HG03460 (cell line): ENCODE measurements around the gene APC.
"Not testable (repeated sequence)": the region's sequence is repeated elsewhere in the genome, so short reads cannot be mapped to it uniquely, and the experiment has no call there.

Experiments
- ATAC-seq: cut with Tn5 transposase; IDR thresholded peaks from one replicate; pipeline ENCODE4 v1.9.1; 2021; ENCODE audit not compliant: unreplicated experiment

The APC gene

DNA sequence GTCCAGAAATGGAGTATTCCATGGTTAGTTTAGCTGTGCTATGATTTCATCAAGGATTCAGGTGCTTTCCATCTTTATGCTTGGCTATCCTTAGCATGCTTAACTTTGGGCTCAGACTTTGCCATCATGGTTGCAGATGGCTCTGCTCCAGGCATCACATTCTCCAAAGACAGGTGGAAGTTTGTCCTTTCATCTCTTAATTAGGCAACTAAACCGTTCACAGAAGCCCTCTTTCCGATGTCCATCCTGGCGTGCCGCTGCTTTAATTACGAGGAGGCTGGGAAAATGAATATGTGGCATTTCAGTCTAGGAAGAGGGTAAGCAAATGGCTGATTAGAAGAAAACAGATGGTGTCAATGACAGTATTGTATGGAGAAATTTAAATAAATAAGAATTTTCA lies 24.5 kb upstream of the APC start:
- no peak for ATAC-seq

DNA sequence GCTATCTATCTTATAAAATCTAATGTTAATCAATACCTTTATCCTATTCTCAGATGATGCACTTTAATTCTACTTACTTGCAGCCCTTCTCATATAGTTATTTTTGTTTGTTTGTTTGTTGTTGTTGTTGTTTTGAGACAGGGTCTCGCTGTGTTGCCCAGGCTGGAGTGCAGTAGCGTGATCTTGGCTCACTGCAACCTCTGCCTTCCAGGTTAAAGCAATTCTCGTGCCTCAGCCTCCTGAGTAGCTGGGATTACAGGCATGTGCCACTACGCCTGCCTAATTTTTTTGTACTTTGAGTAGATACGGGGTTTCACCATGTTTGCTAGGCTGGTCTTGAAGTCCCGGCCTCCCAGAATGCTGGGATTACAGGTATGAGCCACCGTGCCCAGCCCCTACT lies 20.8 kb upstream of the APC start:
- not testable (repeated sequence) for ATAC-seq

DNA sequence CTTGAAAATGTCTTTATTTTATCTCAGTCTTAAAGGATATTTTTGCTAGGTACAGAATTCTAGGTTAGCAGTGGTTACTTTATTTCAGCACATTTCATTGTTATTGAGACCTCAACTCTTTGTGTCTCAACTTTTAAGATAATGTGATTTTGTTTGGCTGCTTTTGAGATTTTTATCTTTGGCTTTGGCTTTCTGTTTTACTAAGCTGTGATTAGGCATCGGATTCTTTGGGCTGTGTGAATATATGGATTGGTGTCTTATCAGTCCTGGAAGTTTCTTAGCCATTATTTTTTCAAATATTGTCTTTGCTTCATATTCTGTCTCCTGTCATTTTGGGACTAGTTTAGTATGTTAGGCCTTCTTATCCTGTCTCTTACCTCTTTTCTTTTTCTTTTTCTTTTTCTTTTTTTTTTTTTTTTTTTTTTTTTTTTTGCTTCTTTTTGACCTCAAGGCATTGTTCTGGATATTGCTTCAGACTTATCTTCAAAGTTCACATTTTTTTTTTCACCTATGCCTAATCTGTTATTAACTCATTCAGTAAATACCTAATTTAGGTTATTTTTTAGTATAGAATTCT lies 20.1 kb upstream of the APC start:
- ATAC-seq: no peak

DNA sequence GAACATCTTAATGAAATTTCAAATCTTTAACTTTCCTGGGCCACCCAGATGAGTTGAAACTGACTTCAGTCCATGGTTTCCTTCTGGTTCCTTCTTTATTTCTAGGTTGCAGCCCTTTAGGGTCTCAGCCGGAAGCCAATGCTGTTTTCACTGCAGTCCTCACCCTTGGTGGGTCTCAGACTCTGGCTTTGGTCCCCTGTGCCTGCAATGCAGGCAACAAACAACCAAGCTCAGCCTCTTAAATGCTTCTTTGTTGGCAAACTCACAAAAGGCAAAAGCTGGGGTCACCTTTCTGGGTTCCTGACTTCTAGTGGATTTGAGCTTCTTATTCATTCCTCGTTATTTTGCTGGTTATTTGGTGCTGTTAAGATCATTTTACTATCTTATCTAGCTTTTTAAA lies 19.3 kb upstream of the APC start:
- no peak for ATAC-seq

DNA sequence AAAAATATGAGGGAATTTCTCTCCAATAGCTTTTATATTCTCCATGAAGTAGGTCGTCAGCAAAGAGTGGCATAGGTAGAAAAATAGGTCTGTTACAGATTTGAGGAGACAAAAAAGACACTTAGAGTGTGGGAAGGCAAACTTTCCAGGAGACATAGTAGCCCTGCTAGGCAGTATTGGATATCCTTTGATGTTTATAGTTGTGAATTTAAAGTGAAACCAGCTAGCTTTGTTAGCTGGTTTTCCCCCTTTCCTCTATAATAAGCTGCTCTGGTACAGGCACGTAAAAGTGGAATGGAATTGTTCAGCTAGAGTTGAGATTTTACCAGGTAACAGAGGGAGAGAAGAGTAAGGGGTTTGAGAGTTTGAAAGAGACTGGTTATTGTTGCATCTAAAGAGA lies 17.1 kb upstream of the APC start:
- no peak for ATAC-seq

DNA sequence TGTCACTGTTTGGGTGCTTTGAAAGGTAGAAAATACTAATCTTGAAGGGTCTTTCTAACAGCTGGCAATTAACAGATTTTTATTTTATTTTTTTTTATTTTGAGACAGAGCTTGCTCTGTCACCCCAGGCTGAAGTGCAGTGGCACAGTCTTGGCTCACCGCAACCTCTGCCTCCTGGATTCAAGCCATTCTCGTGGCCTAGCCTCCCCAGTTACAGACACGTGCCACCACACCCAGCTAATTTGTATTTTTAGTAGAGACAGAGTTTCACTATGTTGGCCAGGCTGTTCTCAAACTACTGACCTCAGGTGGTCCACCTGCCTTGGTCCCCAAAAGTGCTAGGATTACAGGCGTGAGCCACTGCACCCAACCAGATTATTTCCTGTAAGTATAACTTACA lies 12.8 kb upstream of the APC start:
- no peak for ATAC-seq

DNA sequence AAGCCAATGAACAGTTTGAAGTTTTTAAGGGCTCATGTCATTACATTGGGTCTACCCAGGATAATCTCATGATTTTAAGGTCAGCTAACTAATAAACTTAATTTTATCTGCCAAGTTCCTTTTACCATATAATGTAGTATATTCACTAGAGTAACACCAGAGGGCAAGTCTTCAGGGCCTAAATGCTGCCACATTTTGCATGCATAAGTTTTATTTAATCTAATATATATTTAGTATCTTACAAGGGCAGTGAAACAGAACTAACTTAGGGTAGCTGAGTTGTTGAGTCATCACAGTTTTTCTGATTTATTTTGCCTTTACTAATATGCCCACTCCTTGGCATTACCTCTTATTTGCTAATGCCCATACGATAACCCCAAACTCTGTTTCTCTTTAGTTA lies 8.1 kb upstream of the APC start:
- ATAC-seq: no peak

DNA sequence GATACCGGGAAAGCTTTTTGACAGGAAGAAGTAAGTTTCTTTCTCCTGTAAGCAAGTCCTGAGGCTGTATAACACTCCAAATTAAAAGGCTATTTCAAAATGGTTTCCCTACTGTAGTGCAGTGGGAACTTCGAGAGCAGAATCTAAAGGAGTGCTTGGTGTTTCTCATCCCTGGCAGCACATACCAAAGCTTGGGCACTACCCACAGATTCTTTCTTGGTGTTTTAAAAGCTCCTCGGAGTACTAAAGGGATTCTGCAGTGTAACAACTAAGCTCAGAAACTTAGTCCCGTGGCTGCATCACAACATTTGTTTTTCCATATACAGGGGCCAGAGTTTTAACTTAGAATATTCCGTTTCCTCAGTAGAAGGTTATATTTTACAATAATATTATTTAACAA lies 5.6 kb upstream of the APC start:
- no peak for ATAC-seq

DNA sequence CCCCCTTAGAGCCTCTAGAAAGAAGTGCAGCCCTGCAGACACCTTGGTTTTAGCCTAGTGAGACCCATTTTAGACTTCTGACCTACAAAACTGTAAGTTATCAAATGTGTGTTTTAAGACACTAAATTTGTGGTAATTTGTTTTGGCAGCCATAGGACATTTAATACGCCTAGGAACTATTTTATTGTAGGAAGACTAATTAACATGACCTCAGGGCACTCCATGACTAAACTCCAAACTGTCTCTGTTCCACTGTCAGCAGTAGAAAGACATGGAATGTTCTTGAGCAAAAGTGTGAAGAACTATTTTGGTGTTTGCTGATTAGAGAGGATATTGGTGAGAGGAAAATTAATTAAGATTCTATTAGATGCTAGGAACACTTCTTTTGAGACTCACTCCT lies 4.1 kb upstream of the APC start:
- ATAC-seq: no peak

DNA sequence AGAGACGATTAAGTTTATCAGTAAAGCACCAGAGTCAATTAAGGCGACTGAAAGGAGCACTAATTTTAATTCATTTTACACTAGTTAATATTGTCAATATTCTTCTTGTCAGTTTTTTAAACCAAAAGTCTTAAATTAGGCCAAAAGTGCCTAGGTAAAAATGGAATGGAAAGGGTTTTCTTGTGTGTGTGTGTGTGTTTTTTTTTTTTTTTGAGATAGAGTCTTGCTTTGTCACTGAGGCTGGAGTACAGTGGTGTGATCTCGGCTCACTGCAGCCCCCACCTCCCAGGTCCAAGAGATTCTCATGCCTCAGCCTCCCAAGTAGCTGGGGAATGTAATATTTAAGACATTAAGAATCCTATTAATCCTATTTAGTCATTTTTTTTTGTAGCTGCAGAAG lies 3.1 kb upstream of the APC start:
- no peak for ATAC-seq

DNA sequence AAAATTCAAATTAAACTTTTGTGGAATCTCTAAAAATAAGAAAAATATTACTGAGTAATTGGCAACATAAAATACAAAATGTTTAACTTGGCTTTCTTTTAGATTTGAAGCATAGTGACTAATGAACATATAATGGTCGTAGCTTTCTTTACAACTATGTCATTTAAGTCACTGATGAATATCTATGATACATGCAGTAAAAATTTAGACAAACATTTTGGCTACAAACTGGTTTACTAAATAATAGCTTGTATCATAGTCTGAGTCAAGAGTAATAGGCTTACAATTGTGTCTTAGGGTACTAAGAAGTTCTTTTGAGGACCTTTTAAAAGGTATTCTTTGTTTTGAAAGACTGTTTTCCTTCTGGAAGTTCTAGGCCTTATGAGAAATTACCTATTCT lies 2.0 kb upstream of the APC start:
- no peak for ATAC-seq

DNA sequence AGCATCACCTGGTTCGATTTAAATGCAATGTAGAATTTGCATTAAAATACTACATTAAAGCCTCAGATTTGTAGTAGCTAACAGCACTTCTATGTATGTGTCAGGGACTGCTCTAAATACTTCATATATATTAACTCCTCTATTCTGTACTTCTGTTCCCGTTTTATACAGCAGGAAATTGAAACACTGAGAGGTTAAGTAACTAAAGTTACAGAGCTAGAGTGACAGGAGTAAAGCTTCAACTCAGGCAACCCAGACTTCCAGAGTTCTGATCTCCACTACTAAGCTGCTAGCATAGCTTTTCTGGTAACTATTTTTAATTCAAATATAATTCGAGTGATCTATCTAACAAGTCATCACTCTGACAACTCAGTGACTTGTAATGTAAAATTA lies 619 bp upstream of the APC start:
- ATAC-seq: no peak

DNA sequence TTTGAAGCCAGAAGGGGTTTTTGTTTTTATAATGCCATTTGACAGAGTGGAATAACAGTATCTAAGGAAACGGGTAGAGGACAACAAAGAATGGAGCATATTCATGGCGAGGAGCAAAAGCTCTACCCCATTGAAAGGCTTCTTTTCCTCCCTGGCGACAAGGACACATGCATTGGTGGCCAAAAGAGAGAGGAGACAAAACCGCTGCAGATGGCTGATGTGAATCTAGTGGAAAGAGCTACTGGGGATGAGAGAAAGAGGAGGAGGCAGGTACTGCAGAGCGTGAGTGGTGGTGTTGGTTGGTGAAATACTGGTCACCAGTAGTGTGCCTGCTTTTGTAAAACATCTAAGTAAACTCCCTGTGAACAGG lies 491 bp downstream of the APC start:
- ATAC-seq: peak; percentile 27

DNA sequence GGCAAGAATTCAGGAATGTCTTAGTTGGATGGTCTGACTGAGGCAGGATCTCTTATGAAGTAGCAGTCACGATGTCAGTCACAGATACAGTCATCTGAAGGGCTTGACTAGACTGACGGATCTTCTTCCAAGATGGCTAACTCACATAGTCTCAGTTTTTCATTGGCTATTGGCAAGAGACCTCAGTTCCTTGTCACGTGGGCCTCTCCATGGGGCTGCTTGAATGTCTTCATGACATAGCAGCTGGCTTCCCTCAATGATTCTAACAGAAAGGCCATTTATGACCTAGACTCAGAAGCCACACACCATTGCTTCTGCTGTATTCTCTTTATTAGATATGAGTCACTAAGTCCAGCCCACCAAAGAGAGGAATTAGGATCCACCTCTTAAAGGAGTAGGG lies 4.7 kb downstream of the APC start:
- no peak for ATAC-seq

DNA sequence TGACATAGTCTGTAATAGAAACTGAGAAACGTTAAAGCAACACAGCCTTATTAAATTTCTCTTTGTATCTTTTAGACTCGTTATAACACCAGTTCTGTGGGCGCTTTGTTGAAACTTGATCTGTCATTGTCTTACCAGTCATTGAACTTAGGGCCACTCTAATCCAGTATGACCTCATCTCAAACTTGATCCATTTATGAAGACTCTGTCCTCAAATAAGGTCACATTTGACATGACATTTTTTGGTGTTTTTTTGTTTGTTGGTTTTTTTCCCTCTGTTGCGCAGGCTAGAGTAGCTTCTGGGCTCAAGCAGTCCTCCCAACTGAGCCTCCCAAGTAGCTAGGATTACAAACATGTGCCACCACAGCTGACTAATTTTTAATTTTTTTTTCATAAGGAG lies 5.9 kb downstream of the APC start:
- no peak for ATAC-seq

DNA sequence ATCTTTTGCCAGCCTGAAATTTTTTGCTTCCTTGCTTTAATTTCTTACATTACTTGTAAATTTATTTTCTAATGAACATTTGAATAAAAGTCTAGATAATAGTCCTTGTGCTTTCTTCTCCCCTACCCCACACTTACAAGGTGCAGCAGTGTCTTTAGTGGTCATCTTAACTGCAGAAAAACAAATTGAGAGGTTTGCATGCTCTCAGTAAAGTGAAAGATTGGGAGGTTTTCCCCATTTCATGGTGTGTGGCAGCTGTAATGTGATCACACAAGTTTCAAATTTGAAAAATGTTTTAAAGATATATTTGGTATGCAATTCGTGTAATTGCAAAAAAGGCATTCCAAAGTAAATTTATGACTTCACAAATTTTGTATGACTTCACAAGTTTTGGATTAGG lies 14.7 kb downstream of the APC start:
- ATAC-seq: no peak

DNA sequence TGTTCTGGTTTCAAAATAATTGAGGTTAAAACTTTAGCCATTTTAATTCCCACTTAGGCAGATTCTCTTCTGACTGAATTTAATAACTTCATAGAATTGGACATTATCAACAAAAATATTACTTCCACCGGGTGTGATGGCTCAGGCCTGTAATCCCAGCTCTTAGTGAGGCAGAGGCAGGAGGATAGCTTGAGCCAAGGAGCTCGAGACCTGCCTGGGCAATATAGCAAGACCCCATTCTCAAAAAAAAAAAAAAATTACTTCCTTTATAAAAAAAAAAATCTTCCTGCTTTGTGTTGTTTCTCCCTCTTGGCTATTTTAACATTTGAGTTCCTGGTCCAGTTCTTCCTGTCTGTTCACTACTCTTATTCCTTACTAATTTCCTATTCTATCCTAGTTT lies 18.0 kb downstream of the APC start:
- no peak for ATAC-seq

DNA sequence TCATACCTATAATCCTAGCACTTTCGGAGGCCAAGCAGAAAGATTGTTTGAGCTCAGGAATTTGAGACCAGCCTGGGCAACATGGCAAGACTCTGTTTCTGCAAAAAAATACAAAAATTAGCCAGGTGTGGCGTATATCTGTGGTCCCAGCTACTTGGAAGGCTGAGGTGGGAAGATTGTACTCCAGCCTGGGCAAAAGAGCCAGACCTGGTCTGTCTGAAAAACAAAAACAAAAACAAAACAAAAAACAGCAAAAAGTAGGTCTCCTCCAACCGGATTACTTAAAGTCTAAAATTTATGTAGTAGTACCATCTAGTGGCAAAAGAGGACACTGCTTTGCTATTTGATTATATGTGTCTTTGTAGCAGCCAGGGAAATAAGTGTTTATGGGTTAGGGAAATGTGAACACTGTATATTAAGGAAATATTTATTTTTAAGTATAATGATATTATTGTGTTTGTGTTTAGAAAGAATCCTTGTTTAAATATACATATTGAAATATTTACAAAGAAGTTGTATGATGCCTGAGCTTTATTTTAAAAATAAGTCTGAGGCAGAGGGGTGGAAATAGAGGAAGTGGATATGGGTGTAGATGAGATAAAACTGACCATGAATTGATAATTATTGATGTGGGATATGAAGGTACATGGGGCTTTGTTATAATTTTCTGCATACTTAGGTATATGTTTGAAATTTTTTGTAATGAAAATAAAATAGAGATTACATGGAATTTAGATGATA lies 20.0 kb downstream of the APC start:
- peak; percentile 76 for ATAC-seq

DNA sequence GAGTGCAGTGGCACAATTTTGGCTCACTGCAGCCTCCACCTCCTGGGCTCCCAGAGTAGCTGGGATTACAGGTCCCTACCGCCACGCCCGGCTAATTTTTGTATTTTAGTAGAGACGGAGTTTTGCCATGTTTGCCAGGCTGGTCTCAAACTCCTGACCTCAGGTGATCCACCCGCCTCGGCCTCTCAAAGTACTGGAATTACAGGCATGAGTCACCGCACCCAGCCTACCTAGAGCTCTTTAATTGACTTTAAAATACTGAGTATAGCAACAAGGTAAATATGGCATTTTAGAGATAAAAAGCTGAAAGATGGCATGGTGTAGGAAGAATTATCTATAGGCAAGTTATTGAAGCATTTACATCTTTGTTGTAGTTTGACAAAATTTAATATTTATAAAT lies 21.0 kb downstream of the APC start:
- ATAC-seq: no peak

DNA sequence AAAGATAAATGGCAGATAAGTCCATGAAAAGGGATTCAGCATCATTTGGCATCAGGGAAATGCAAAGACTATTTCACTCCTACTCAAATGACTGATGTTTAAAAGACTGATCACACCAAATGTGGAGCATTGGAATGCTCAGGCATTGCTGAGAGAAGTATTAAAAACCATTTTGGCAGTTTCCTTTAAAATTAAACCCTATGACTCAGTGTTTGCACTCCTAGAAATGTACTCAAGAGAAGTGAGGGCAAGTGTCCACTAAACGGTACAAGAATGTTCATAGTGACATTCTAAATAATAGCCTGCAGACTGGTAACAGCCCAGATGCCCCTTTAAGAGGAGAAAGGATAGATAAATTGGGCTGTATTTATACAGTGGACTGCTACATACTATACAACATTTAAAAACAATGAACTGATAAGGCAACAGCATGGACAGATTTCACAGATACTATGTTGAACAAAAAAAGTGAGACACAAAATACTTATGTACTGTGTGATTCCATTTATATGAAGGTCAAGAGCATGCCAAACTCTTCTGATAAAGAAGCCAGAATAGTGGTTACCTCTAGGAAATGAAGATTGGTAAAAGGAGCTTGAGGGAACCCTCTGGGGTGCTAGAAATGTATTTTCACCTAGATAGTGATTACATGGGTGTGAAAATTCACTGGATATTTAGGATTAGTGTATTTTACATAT lies 24.6 kb downstream of the APC start:
- no peak for ATAC-seq

DNA sequence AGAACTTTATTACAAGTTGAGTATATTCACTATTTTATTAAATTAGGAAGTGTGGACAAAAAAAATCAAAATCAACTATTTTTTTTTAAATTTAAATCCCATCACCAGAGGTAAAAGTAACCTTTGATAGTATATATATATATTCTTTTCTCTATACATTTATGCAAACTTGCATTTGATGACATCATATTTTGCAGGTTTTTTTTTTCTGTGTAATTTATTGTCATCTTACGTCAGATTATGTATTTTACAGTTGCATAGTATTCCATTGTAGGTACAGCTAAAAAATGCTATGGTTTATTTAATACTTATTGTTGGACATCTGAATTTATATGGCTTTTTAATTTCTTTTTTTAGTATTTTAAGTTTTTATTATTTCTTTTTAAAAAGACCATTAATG lies 25.5 kb downstream of the APC start:
- ATAC-seq: no peak

DNA sequence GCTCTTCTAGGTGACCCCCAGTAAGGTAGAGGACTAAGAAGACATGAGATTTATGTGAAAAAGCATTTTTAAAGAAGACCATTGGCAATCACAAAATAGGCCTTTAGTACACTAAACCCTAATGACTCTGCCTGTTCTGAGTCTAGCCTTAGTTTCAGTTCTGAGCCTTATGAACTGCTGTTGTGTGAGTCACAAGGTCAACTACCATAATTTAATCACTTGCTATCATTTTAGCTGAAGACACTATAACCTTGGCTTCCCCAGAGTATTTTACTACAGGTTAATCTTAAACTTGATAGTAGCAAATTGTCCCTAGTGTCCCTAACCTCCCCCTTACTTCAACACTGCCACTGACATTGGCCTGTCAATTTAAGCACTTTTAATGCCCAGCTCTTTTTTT lies 34.4 kb downstream of the APC start:
- ATAC-seq: no peak
